ENCODE results near the gene SAMD11.

GRCh38 chr1:901108-901859 is 22.4 kb upstream of the SAMD11 start:
- TF ChIP-seq EZH2phosphoT487 (IDR thresholded peaks at IDR 0.05; ENCODE audit: insufficient read depth, low read depth) = no peak
- TF ChIP-seq EZH2 (IDR thresholded peaks at IDR 0.05; ENCODE audit: insufficient read depth, poor library complexity, severe bottlenecking) = no peak

Data from GM23248 (cell line).